ENCODE results near the gene CIBAR2. TPM values are rescaled to one million over a fixed set of nuclear protein-coding genes. Genes with fewer than 3 reads are reported as not detected.

The CIBAR2 gene
- total and polyA plus RNA-seq, 9 of the 15 experiments (the other 6 are each of a cell fraction or from before 2014, with no cell fraction given): not detected

DNA sequence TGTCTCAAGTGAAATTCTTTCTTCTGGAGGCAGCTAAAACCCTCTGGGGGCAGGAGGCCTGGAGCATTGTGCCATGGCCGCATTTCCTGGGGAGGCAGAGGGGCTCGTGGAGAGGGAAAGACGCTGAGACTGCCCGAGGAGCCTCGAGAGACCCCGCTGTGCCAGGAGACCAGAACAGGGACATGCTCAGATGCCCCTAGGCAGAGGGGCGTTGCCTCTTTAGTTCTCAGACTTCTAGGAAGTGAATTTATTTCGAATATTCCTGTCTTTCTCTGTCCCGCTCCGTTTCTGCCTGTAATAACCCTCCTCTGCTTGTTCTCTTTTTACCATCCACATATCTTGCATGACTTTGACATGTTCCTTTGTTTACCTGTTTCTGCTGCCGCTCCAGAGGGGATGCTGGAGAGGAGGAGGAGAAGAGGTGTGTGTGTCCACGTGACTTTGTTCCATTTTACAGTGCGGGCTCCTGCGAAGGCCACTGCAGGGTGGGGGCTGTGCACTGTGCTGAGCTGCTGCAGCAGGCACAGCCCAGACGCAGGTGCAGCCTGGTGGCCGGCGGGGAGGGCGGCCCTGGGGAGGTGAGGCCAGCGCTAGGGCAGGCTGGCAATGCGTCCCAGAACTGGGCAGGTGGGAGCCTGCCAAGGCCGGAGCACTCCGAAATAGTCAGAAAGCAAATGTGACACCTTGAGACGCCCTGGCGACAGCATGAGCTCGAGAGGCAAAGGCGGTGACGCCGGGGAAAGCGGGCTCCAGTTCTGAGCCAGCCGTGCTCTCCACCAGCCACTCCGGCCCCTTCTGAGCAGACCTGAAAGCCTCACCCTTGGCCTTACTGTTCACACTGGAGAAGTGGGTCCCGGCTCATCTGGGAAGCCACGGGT is 29.9 kb downstream of the CIBAR2 start:
- intact Hi-C loops (cut with micrococcal nuclease): loop anchor here (10.0 kb wide), 1 partner anchor 458 kb away; no protein-coding TSS in a partner anchor
- DNase-seq (ENCODE audit: extremely low read depth in 1 of 4, low spot score in 3 of 4) (no peak), FAIRE-seq (peak; percentile 54), ATAC-seq (peak; percentile 10; the same call in 1 of the 3 replicates)
- no TSS peak for BruUV-seq (replicated peaks)
- Histone ChIP-seq H3K36me3 (ENCODE audit: control insufficient read depth, insufficient read depth, low read length) (peaks cover 19% of the 10 kb centered on the region; the same call in 1 of the 3 replicates), H3K79me2 (ENCODE audit: control insufficient read depth, insufficient read depth, low read length) (no peaks in the 10 kb centered on the region), H3K4me2 (ENCODE audit: insufficient read depth, low read length) (no peak overlapping the region), H4K20me1 (replicated peaks; ENCODE audit: control insufficient read depth, insufficient read depth, low read length) (no peaks in the 10 kb centered on the region; the same call in 1 of the 2 replicates), H3K4me1 (replicated peaks in 1 of 2; ENCODE audit: control insufficient read depth in 2 of 2, insufficient read depth in 2 of 2, low read length in 2 of 2) (peaks cover 0 to 35% of the 10 kb centered on the region in 2 experiments; a peak in 2 of 5 replicates), H3K9ac (ENCODE audit: insufficient read depth in 1 of 2, low read depth in 2 of 2, low read length in 2 of 2) (peak overlapping the region in 1 of 2 experiments; percentile 49; a peak in 2 of 4 replicates), H3K9me1 (ENCODE audit: control insufficient read depth, insufficient read depth, low read length) (no peaks in the 10 kb centered on the region), H3K9me3 (replicated peaks; ENCODE audit: control insufficient read depth, insufficient read depth, low read depth, low read length) (no peaks in the 10 kb centered on the region), H3K27me3 (ENCODE audit: control insufficient read depth in 2 of 2, insufficient read depth in 2 of 2, low read length in 2 of 2) (no peaks in the 10 kb centered on the region), H3K4me3 (no peak overlapping the region), H2AFZ (ENCODE audit: low read depth, low read length) (no peak overlapping the region), H3K27ac (ENCODE audit: extremely low read depth, low read depth, low read length) (no peak overlapping the region)
- TF ChIP-seq HDAC3 (IDR thresholded peaks at IDR 0.05; ENCODE audit: borderline replicate concordance, partially characterized antibody): no peak
- TF ChIP-seq, protein P1, sequence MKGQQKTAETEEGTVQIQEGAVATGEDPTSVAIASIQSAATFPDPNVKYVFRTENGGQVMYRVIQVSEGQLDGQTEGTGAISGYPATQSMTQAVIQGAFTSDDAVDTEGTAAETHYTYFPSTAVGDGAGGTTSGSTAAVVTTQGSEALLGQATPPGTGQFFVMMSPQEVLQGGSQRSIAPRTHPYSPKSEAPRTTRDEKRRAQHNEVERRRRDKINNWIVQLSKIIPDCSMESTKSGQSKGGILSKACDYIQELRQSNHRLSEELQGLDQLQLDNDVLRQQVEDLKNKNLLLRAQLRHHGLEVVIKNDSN (CRISPR knock-in tag; IDR thresholded peaks at IDR 0.05): peak; percentile 46; the same call in 1 of the 2 replicates
- TF ChIP-seq POLR2G (IDR thresholded peaks at IDR 0.05; ENCODE audit: low read depth, low read length): peak; percentile 46; the same call in 1 of the 2 replicates
- TF ChIP-seq FOXA3 (CRISPR knock-in tag; conservative IDR thresholded peaks at IDR 0.05 in 1 of 2, IDR thresholded peaks at IDR 0.05 in 1 of 2): 0 out of 4 replicates have a peak, but pooled peaks of 1 of the 2 experiments have one; percentile 25
- TF ChIP-seq, protein P2, sequence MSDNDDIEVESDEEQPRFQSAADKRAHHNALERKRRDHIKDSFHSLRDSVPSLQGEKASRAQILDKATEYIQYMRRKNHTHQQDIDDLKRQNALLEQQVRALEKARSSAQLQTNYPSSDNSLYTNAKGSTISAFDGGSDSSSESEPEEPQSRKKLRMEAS (CRISPR knock-in tag; IDR thresholded peaks at IDR 0.05): peak; percentile 25
- TF ChIP-seq FOXP1 (CRISPR knock-in tag; IDR thresholded peaks at IDR 0.05): 0 out of 2 replicates have a peak, but pooled peaks have one; percentile 31
- CTCF ChIA-PET (ENCODE audit: low intra/inter-chr PET ratio): no interaction called here
- in situ Hi-C loops (cut with MboI): no loop called here
- POLR2A ChIA-PET: interaction anchor here (1.0 to 1.7 kb wide), 3 partner anchors 9 to 19 kb away, joined by 3 to 4 read pairs (median 3); no protein-coding TSS in a partner anchor
- WGBS (ENCODE audit: insufficient coverage, low coverage, missing lambda C conversion rate): 61% methylated on average over 33 of the region's 33 CpGs

Data from K562 (cell line).